Activated B cell treated with CpG ODN at 0.5 μM for 24 hours (primary cell): ENCODE measurements around the gene MYH13. TPM values are rescaled to one million over a fixed set of nuclear protein-coding genes. Genes with fewer than 3 reads are reported as not detected.

Experiments used
- ATAC-seq: fragments of 200-7000 bp; cut with Tn5 transposase; one replicate; pipeline ENCODE4 v1.10.0; 2021; ENCODE audit warnings: low read depth, mild to moderate bottlenecking, moderate library complexity
- CTCF ChIA-PET: fragments of 350-600 bp; sonication (Branson Sonifier 250); formaldehyde crosslinking; loops from one replicate; lab custom pipeline; 2021; ENCODE audit warnings: antibody characterized with exemption; lab: Charles Lee
- POLR2A ChIA-PET: fragments of 350-600 bp; sonication (Branson Sonifier 250); formaldehyde crosslinking; loops from one replicate; lab custom pipeline; 2021; ENCODE audit warnings: antibody characterized with exemption; lab: Charles Lee
- DNase-seq: peaks from one replicate; pipeline ENCODE4 v3.0.0; 2022
- H3K27ac Mint-ChIP-seq: one replicate; pipeline ENCODE4 v1.8.0; 2020; ENCODE audit warnings: mixed read lengths
- H3K27me3 Mint-ChIP-seq: one replicate; pipeline ENCODE4 v1.8.0; 2021; ENCODE audit warnings: mixed read lengths
- H3K36me3 Mint-ChIP-seq: one replicate; pipeline ENCODE4 v1.8.0; 2021; ENCODE audit warnings: low read depth, mixed read lengths
- H3K4me1 Mint-ChIP-seq: one replicate; pipeline ENCODE4 v1.8.0; 2021; ENCODE audit warnings: mixed read lengths
- H3K4me3 Mint-ChIP-seq: one replicate; pipeline ENCODE4 v1.8.0; 2020; ENCODE audit warnings: mild to moderate bottlenecking, mixed read lengths
- H3K9me3 Mint-ChIP-seq: one replicate; pipeline ENCODE4 v1.8.0; 2020; ENCODE audit warnings: mixed read lengths
- CTCF ChIP-seq: fragments of 200-600 bp; IDR thresholded peaks from one replicate; pipeline ENCODE4 v1.8.0; 2022; ENCODE audit warnings: antibody characterized with exemption, mild to moderate bottlenecking
- intact Hi-C: fragments of 100-400 bp; cut with micrococcal nuclease; formaldehyde crosslinking; loops from one replicate; pipeline ENCODE4 v1.15.1; 2024
- total RNA-seq: library from RNA; stranded (reverse); gene quantifications from 2 replicates; pipeline ENCODE4 v1.2.3, GENCODE V29; 2022

Gene MYH13
- total RNA-seq, 1 donor from 2014 or later: not detected

DNA sequence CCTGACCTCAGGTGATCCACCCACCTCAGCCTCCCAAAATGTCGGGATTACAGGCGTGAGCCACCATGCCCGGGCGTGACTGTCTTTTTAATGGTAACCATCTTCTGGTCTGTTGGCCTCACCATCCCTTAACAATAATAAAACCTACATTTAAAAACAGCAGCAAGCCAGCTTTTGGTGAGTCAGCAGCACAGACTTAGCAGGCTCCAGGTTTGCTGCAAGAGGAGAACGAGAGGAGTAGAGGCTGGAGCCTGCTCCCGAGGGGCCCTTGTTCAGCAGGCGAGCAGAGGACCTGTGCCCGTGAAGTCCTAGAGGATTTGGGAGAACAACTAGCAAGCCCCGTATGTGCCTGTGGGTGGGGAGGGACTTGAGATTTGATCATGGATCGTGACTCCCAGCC is 35.7 kb downstream of the MYH13 start:
- Mint-ChIP-seq H3K9me3 (no peaks in the 10 kb centered on the region), H3K36me3 (no peaks in the 10 kb centered on the region), H3K27ac (no peak overlapping the region), H3K4me3 (no peak overlapping the region), H3K27me3 (no peaks in the 10 kb centered on the region), H3K4me1 (no peaks in the 10 kb centered on the region)
- ATAC-seq (no peak), DNase-seq (no peak)
- POLR2A ChIA-PET: no interaction called here
- intact Hi-C loops: no loop called here
- TF ChIP-seq CTCF: no peak
- CTCF ChIA-PET: no interaction called here

GRCh38 chr17:10336393-10336792 is 36.4 kb downstream of the MYH13 start:
- Mint-ChIP-seq H3K27ac (no peak overlapping the region), H3K4me3 (no peak overlapping the region), H3K36me3 (no peaks in the 10 kb centered on the region), H3K9me3 (no peaks in the 10 kb centered on the region), H3K4me1 (no peaks in the 10 kb centered on the region), H3K27me3 (no peaks in the 10 kb centered on the region)
- intact Hi-C loops: no loop called here
- TF ChIP-seq CTCF: no peak
- ChIA-PET POLR2A (no interaction called here), CTCF (no interaction called here)
- ATAC-seq (no peak), DNase-seq (no peak)

DNA sequence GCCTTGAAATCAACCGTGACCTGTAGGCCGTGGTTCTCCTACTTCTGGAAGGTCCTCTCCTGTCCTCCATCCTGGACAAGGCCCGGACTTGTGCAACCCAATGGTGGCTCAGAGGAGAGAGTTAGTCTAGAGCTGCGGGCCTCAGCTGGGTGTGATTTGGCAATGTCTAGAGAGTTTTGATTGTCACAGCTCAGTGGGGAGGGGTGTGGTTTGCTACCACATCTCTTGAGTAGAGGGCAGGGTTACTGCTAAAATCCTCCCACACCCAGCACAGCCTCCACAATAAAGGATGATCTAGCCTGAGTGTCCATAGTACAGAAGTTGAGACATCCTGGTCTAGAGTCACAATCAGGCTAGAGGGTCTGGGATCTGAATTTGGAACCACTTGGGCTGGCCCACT is 40.3 kb downstream of the MYH13 start:
- H3K4me3 Mint-ChIP-seq: no peak overlapping the region
- no peaks in the 10 kb centered on the region for H3K4me1 Mint-ChIP-seq
- DNase-seq (no peak), ATAC-seq (no peak)
- POLR2A ChIA-PET: interaction anchor here (0.5 kb wide), 1 partner anchor 66 kb away, joined by 3 read pairs; no protein-coding TSS in a partner anchor
- H3K27me3 Mint-ChIP-seq: peaks cover 10% of the 10 kb centered on the region
- CTCF ChIA-PET: no interaction called here
- intact Hi-C loops: no loop called here
- no peaks in the 10 kb centered on the region for H3K9me3 Mint-ChIP-seq
- no peaks in the 10 kb centered on the region for H3K36me3 Mint-ChIP-seq
- TF ChIP-seq CTCF: no peak
- H3K27ac Mint-ChIP-seq: no peak overlapping the region

DNA sequence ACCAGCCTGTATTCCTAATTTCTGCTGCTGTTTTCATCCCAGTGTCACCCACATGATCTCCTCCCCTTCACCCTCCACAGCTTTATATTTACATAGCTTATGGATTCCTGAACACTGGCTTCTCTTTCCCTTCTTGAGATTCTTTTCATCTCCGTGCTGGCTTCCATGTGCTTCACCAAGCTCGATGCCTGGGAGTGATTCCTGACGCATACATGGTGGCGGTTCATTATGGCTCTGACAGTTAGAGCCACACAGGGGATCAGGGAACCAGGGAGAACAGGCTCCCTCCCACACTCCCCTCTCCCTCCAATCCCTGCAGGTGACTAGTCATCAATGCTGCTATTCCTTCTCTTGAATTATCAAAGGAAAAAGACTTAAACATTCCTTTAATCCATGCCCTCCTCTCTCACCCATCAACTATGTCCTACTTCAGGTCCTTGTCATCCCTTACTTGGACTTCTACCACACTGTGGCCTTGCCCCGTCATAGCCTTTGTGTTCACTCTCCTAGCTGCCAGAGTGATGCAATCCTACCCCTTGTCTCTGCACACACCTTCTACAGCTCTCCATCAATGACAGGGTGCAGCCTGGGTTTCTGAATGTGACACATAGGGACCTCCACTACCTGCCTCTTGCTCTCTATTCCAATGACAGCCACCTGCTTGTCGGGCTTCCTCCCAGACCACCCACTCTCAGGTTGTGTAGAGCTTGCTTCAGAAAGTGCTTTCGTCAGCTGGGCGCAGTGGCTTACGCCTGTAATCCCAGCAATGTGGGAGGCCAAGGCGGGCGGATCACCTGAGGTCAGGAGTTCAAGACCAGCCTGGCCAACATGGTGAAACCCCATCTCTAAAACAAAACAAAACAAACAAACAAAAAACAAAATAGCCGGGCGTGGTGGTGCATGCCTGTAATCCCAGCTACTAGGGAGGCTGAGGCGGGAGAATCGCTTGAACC is 43.6 kb downstream of the MYH13 start:
- no peak for DNase-seq
- no peak overlapping the region for H3K27ac Mint-ChIP-seq
- intact Hi-C loops: loop anchor here (10.0 kb wide), 1 partner anchor 364 kb away; no protein-coding TSS in a partner anchor
- POLR2A ChIA-PET: no interaction called here
- no peak for ATAC-seq
- CTCF ChIA-PET: interaction anchor here (1.4 kb wide), 1 partner anchor 33 kb away, joined by 3 read pairs; no protein-coding TSS in a partner anchor
- TF ChIP-seq CTCF: no peak
- H3K4me1 Mint-ChIP-seq: no peaks in the 10 kb centered on the region
- H3K4me3 Mint-ChIP-seq: no peak overlapping the region
- H3K36me3 Mint-ChIP-seq: no peaks in the 10 kb centered on the region
- peaks cover 10% of the 10 kb centered on the region for H3K27me3 Mint-ChIP-seq
- H3K9me3 Mint-ChIP-seq: no peaks in the 10 kb centered on the region

DNA sequence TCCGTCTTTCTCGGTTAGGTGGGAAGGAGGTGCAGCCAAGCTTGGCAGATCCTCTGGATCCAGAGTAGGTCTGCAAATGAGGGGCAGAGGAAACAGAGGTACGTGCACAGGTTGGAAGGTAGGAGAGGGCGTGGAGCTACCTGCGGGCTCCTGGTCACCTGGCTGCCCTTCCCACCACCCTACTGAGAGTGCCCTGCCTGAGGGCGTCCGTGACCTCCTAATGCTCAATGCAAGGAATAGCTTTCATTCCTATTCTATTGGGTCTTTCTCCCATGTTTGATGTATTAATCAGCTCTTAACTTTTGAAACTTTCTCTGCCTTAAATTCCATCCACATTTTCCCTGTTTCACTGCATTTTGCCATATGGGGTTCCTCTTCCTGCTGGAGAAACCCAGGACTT is 44.6 kb downstream of the MYH13 start:
- no peaks in the 10 kb centered on the region for H3K36me3 Mint-ChIP-seq
- ChIA-PET CTCF (interaction anchor here (0.9 to 1.4 kb wide), 6 partner anchors 22 to 402 kb away, joined by 3 to 6 read pairs (median 3); no protein-coding TSS in a partner anchor), POLR2A (no interaction called here)
- ATAC-seq: no peak
- no peak overlapping the region for H3K4me3 Mint-ChIP-seq
- no peak for TF ChIP-seq CTCF
- no peaks in the 10 kb centered on the region for H3K9me3 Mint-ChIP-seq
- no peak for DNase-seq
- H3K27me3 Mint-ChIP-seq: peaks cover 10% of the 10 kb centered on the region
- no peak overlapping the region for H3K27ac Mint-ChIP-seq
- no peaks in the 10 kb centered on the region for H3K4me1 Mint-ChIP-seq
- intact Hi-C loops: loop anchor here (10.0 kb wide), 1 partner anchor 363 kb away; no protein-coding TSS in a partner anchor
